HG02798 (cell line): Measurements from ENCODE around the gene LDLRAD4.

ENCODE experiments used
- ATAC-seq: cut with Tn5 transposase; IDR thresholded peaks from one replicate; pipeline ENCODE4 v1.9.1; 2021; ENCODE audit warnings: mild to moderate bottlenecking; ENCODE audit not compliant: unreplicated experiment, poor library complexity

Gene LDLRAD4

GRCh38 chr18:13518382-13518781 is 299.8 kb downstream of the LDLRAD4 start:
- ATAC-seq: no peak

GRCh38 chr18:13520306-13520705 is 301.7 kb downstream of the LDLRAD4 start:
- no peak for ATAC-seq

- no peak for ATAC-seq
Observed at GRCh38 chr18:13520741-13521140, 302.2 kb downstream of the LDLRAD4 start.

GRCh38 chr18:13521418-13521817 is 302.9 kb downstream of the LDLRAD4 start:
- no peak for ATAC-seq

GRCh38 chr18:13522256-13522655 is 303.7 kb downstream of the LDLRAD4 start:
- ATAC-seq: no peak

GRCh38 chr18:13522861-13523660 is 304.5 kb downstream of the LDLRAD4 start:
- no peak for ATAC-seq

- no peak for ATAC-seq
Observed at GRCh38 chr18:13524054-13524453, 305.5 kb downstream of the LDLRAD4 start.

GRCh38 chr18:13524811-13525210 is 306.3 kb downstream of the LDLRAD4 start:
- ATAC-seq: no peak

GRCh38 chr18:13525381-13526029 is 306.9 kb downstream of the LDLRAD4 start:
- ATAC-seq: no peak

- ATAC-seq: no peak
Observed at GRCh38 chr18:13526519-13526918, 308.0 kb downstream of the LDLRAD4 start.

- ATAC-seq: no peak
Observed at GRCh38 chr18:13527256-13527655, 308.7 kb downstream of the LDLRAD4 start.

GRCh38 chr18:13527730-13528129 is 309.2 kb downstream of the LDLRAD4 start:
- no peak for ATAC-seq

GRCh38 chr18:13528739-13529392 is 310.3 kb downstream of the LDLRAD4 start:
- no peak for ATAC-seq

- ATAC-seq: no peak
Observed at GRCh38 chr18:13530033-13530878, 311.7 kb downstream of the LDLRAD4 start.

GRCh38 chr18:13530879-13531387 is 312.4 kb downstream of the LDLRAD4 start:
- no peak for ATAC-seq

GRCh38 chr18:13531681-13532325 is 313.2 kb downstream of the LDLRAD4 start:
- no peak for ATAC-seq

- ATAC-seq: no peak
Observed at GRCh38 chr18:13532406-13533075, 314.0 kb downstream of the LDLRAD4 start.

GRCh38 chr18:13534631-13535030 is 316.1 kb downstream of the LDLRAD4 start:
- no peak for ATAC-seq

- no peak for ATAC-seq
Observed at GRCh38 chr18:13536578-13536977, 318.0 kb downstream of the LDLRAD4 start.
